IgD-negative memory B cell (primary cell): ENCODE measurements around the gene INTS6. TPM values are rescaled to one million over a fixed set of nuclear protein-coding genes. Genes with fewer than 3 reads are reported as not detected.

Experiments
- H3K27ac Mint-ChIP-seq, 3 donors: one replicate each; pipeline ENCODE4 v1.8.0; 2020 to 2022; ENCODE audit warnings: mild to moderate bottlenecking in 3 of 3, mixed read lengths in 3 of 3, moderate library complexity in 1 of 3
- H3K27me3 Mint-ChIP-seq: one replicate; pipeline ENCODE4 v1.8.0; 2021; ENCODE audit warnings: mixed read lengths
- H3K36me3 Mint-ChIP-seq: one replicate; pipeline ENCODE4 v1.8.0; 2020; ENCODE audit warnings: mild to moderate bottlenecking, mixed read lengths
- H3K4me1 Mint-ChIP-seq, 3 donors: one replicate each; pipeline ENCODE4 v1.8.0; 2020 to 2022; ENCODE audit warnings: mixed read lengths in 3 of 3, mild to moderate bottlenecking in 1 of 3
- H3K4me3 Mint-ChIP-seq, 4 donors: one replicate each; pipeline ENCODE4 v1.8.0; 2020 to 2022; ENCODE audit warnings: mild to moderate bottlenecking in 4 of 4, mixed read lengths in 4 of 4, moderate library complexity in 3 of 4
- H3K9me3 Mint-ChIP-seq, 3 donors: one replicate each; pipeline ENCODE4 v1.8.0; 2020 to 2021; ENCODE audit warnings: mixed read lengths in 3 of 3, mild to moderate bottlenecking in 1 of 3
- polyA plus RNA-seq: library from polyadenylated mRNA; unstranded; fragments of 300-500 nt; fragmentation: Illumina TruSeq; gene quantifications from one replicate; pipeline ENCODE4 v1.2.3, GENCODE V29; 2021

INTS6 gene
- polyA plus RNA-seq, 1 donor from 2014 or later = 21.1 TPM

DNA sequence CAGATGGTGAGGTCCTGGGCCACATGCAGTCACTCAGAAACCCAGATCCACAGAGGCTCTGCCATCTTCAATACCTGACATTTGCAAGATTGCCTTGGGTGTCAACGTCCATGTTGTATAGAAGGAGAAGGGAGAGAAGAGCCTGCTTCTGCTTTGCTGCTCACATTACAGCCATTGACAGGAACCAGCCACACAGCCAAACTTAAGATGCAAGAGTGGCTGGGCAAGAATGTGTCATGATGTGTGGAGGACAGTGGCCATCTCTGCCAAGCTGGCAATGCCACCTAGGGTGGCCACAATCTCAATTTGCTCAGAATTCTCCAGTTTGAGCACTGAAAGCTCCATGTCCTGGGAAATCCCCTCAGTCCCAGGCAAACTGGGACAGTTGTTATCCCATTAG lies 139.2 kb downstream of the INTS6 start:
- H3K4me1 Mint-ChIP-seq = no peaks in the 10 kb centered on the region
- H3K27ac Mint-ChIP-seq = no peak overlapping the region
- H3K9me3 Mint-ChIP-seq = no peaks in the 10 kb centered on the region
- H3K27me3 Mint-ChIP-seq = peaks cover 10% of the 10 kb centered on the region
- H3K4me3 Mint-ChIP-seq = no peak overlapping the region
- H3K36me3 Mint-ChIP-seq = no peaks in the 10 kb centered on the region

DNA sequence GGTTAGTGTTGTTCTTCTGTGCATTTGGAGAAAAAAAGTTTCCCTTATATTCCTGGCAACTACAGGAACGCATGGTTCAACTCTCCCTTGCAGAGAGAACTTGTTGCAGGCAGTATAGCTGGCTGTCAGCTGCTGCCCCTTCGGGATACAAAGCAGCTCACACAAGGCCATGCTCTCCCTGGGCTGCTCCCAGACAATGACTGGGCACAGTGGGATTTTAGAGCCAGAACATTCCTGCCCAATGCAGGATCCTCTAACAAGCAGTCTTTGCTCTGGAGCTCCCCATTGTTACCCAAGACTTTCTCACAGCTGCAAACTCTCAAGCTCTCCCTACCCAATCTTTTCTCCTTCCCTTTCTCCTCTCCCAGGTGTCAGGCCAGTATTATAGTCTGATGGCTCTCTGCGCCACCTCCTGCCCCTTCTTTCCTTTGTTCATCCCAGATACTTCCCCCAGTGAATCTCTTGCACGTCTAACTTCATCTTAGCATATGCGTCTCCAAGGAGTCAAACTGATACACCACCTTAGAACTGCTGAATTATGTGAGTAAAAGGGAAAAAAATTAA lies 140.8 kb downstream of the INTS6 start:
- Mint-ChIP-seq H3K4me1 (no peaks in the 10 kb centered on the region), H3K27me3 (peaks cover 10% of the 10 kb centered on the region), H3K9me3 (no peaks in the 10 kb centered on the region), H3K36me3 (no peaks in the 10 kb centered on the region), H3K4me3 (no peak overlapping the region), H3K27ac (no peak overlapping the region)

Other genes starting within 250 kb of the INTS6 start
- not detected for gene FAM124A, start 230.6 kb downstream of the INTS6 start, polyA plus RNA-seq
- not detected for gene SERPINE3, start 113.3 kb downstream of the INTS6 start, polyA plus RNA-seq
- 6.0 TPM for gene WDFY2, start 131.4 kb upstream of the INTS6 start, polyA plus RNA-seq